Fibroblast of lung (primary cell): Measurements from ENCODE around the gene CCDC127. TPM values are rescaled to one million over a fixed set of nuclear protein-coding genes. Genes with fewer than 3 reads are reported as not detected.

ENCODE experiments used
- DNase-seq, 2 donors: peaks; one replicate each; pipeline versions ENCODE4 v3.0.0 to v3.0.0-alpha.2; 2010; ENCODE audit warnings: low read depth in 2 of 2
- H2AFZ ChIP-seq: 2 replicates; pipeline ENCODE4 v1.5.1; 2012; ENCODE audit warnings: low read length, control low read depth, inconsistent platforms
- H3K27ac ChIP-seq: 2 replicates; pipeline ENCODE4 v1.5.1; 2011; ENCODE audit warnings: low read length, control low read depth; ENCODE audit not compliant: insufficient read depth
- H3K27me3 ChIP-seq: 2 replicates; pipeline ENCODE4 v1.5.1; 2011; ENCODE audit warnings: mild to moderate bottlenecking, low read length; ENCODE audit not compliant: control insufficient read depth, insufficient read depth
- H3K36me3 ChIP-seq: 2 replicates; pipeline ENCODE4 v1.5.1; 2011; ENCODE audit warnings: low read length; ENCODE audit not compliant: control insufficient read depth, insufficient read depth
- H3K4me1 ChIP-seq: 2 replicates; pipeline ENCODE4 v1.5.1; 2011; ENCODE audit warnings: low read length; ENCODE audit not compliant: control insufficient read depth, insufficient read depth; ENCODE audit errors: extremely low read depth
- H3K4me2 ChIP-seq: 2 replicates; pipeline ENCODE4 v1.5.1; 2011; ENCODE audit warnings: low read length, control low read depth; ENCODE audit not compliant: insufficient read depth; ENCODE audit errors: extremely low read depth
- H3K4me3 ChIP-seq, 4 experiments: fragments of 200-600 bp in 1 of 4; sonication (generic) in 1 of 4; replicated peaks in 1 of 4; 2 replicates each; pipeline ENCODE4 v1.5.1; 2011 to 2016; ENCODE audit warnings: low read length in 4 of 4, low read depth in 3 of 4, mild to moderate bottlenecking in 3 of 4, control low read depth in 2 of 4, inconsistent platforms in 1 of 4, mixed read lengths in 1 of 4; ENCODE audit not compliant: insufficient read depth in 1 of 4; ENCODE audit errors: control extremely low read depth in 1 of 4
- H3K79me2 ChIP-seq: 2 replicates; pipeline ENCODE4 v1.5.1; 2012; ENCODE audit warnings: mild to moderate bottlenecking, low read length, inconsistent platforms; ENCODE audit not compliant: control insufficient read depth, insufficient read depth
- H3K9ac ChIP-seq: 2 replicates; pipeline ENCODE4 v1.5.1; 2011; ENCODE audit warnings: mild to moderate bottlenecking, low read length, control low read depth; ENCODE audit not compliant: insufficient read depth
- H3K9me3 ChIP-seq: 2 replicates; pipeline ENCODE4 v1.5.1; 2012; ENCODE audit warnings: low read depth, low read length; ENCODE audit not compliant: control insufficient read depth, insufficient read depth
- H4K20me1 ChIP-seq: 2 replicates; pipeline ENCODE4 v1.5.1; 2011; ENCODE audit warnings: low read length; ENCODE audit not compliant: control insufficient read depth, insufficient read depth; ENCODE audit errors: extremely low read depth
- CTCF ChIP-seq, 2 donors: IDR thresholded peaks in 1 of 2; conservative IDR thresholded peaks in 1 of 2; 1 replicate in 1 of 2; 2 replicates in 1 of 2; pipeline ENCODE4 v1.5.1; 2011 to 2012; ENCODE audit warnings: low read length in 2 of 2, control low read depth in 1 of 2, inconsistent platforms in 1 of 2, low read depth in 1 of 2, mild to moderate bottlenecking in 1 of 2
- EZH2 ChIP-seq: IDR thresholded peaks from 2 replicates; pipeline ENCODE4 v1.5.1; 2012; ENCODE audit warnings: low read length, control low read depth, mild to moderate bottlenecking; ENCODE audit errors: missing control alignments
- polyA plus RNA-seq, 2 donors: library from polyadenylated mRNA; depleted of rRNA in 1 of 2; stranded (reverse) in 1 of 2; unstranded in 1 of 2; fragments of >200 nt; gene quantifications; 2 replicates each; pipeline ENCODE4 v1.2.1, GENCODE V29; 2011 to 2012; ENCODE audit warnings: missing spikeins in 1 of 2
- total RNA-seq: library from RNA; depleted of rRNA; stranded (reverse); fragments of >200 nt; gene quantifications from 2 replicates; pipeline ENCODE4 v1.2.1, GENCODE V29; 2014

The CCDC127 gene
- total and polyA plus RNA-seq, 2 donors (not counting 1 experiment from before 2014, with no cell fraction given): 4.8 to 5.6 TPM

- TF ChIP-seq EZH2: no peak
- TF ChIP-seq CTCF (conservative IDR thresholded peaks at IDR 0.05 in 1 of 2, IDR thresholded peaks at IDR 0.05 in 1 of 2; ENCODE audit: low read depth in 1 of 2, low read length in 2 of 2): no peak
- no peaks in the 10 kb centered on the region for H4K20me1 ChIP-seq
- no peak for DNase-seq
- H3K4me2 ChIP-seq: no peak overlapping the region
- no peaks in the 10 kb centered on the region for H3K79me2 ChIP-seq
- no peak overlapping the region for H3K9ac ChIP-seq
- no peak overlapping the region for H3K4me3 ChIP-seq
- H3K9me3 ChIP-seq: no peaks in the 10 kb centered on the region
- H3K27ac ChIP-seq: no peak overlapping the region
- H3K27me3 ChIP-seq: peaks cover 4% of the 10 kb centered on the region
- H3K4me1 ChIP-seq: no peaks in the 10 kb centered on the region
- H3K36me3 ChIP-seq: no peaks in the 10 kb centered on the region
- no peak overlapping the region for H2AFZ ChIP-seq
Observed at GRCh38 chr5:194603-195209, 23.2 kb downstream of the CCDC127 start.

- Histone ChIP-seq H3K27me3 (peaks cover 4% of the 10 kb centered on the region), H3K4me1 (no peaks in the 10 kb centered on the region), H3K9ac (no peak overlapping the region), H3K4me2 (no peak overlapping the region), H3K79me2 (no peaks in the 10 kb centered on the region), H3K9me3 (no peaks in the 10 kb centered on the region), H3K4me3 (no peak overlapping the region), H4K20me1 (no peaks in the 10 kb centered on the region), H2AFZ (no peak overlapping the region), H3K27ac (no peak overlapping the region), H3K36me3 (no peaks in the 10 kb centered on the region)
- DNase-seq: no peak
- TF ChIP-seq CTCF (conservative IDR thresholded peaks at IDR 0.05 in 1 of 2, IDR thresholded peaks at IDR 0.05 in 1 of 2; ENCODE audit: low read depth in 1 of 2, low read length in 2 of 2) (no peak), EZH2 (no peak)
Observed at GRCh38 chr5:194102-194501, 23.9 kb downstream of the CCDC127 start.

- no peak for DNase-seq
- no peak overlapping the region for H3K4me2 ChIP-seq
- no peak overlapping the region for H3K27ac ChIP-seq
- H3K36me3 ChIP-seq: no peaks in the 10 kb centered on the region
- H3K4me3 ChIP-seq: no peak overlapping the region
- peaks cover 3% of the 10 kb centered on the region for H3K4me1 ChIP-seq
- H3K27me3 ChIP-seq: peaks cover 4% of the 10 kb centered on the region
- no peaks in the 10 kb centered on the region for H3K79me2 ChIP-seq
- no peaks in the 10 kb centered on the region for H3K9me3 ChIP-seq
- H2AFZ ChIP-seq: no peak overlapping the region
- H4K20me1 ChIP-seq: no peaks in the 10 kb centered on the region
- TF ChIP-seq EZH2 (no peak), CTCF (conservative IDR thresholded peaks at IDR 0.05 in 1 of 2, IDR thresholded peaks at IDR 0.05 in 1 of 2; ENCODE audit: low read depth in 1 of 2, low read length in 2 of 2) (no peak)
- H3K9ac ChIP-seq: no peak overlapping the region
Observed at GRCh38 chr5:192970-193831, 24.8 kb downstream of the CCDC127 start.
